H1 (cell line): Measurements from ENCODE around the gene SLX4IP. TPM values are rescaled to one million over a fixed set of nuclear protein-coding genes. Genes with fewer than 3 reads are reported as not detected.

ENCODE experiments used
- CBX5 ChIP-seq: fragments of 300-800, 300-1000 bp; sonication (generic); IDR thresholded peaks from 2 replicates; pipeline ENCODE4 v1.7.1; 2016; ENCODE audit warnings: antibody characterized with exemption, low read length, low read depth
- CBX8 ChIP-seq: fragments of 300-800, 300-1000 bp; sonication (generic); IDR thresholded peaks from 2 replicates; pipeline ENCODE4 v1.7.1; 2016; ENCODE audit warnings: low read depth, low read length, borderline replicate concordance
- CHD7 ChIP-seq: fragments of 300-600 bp; sonication (generic); IDR thresholded peaks from 2 replicates; pipeline ENCODE4 v1.7.1; 2012; ENCODE audit warnings: low read length, moderate library complexity, mild to moderate bottlenecking, inconsistent platforms; ENCODE audit not compliant: insufficient replicate concordance
- PHF8 ChIP-seq: fragments of 200-600 bp; sonication (generic); conservative IDR thresholded peaks from 2 replicates; pipeline ENCODE4 v1.7.1; 2012; ENCODE audit warnings: low read depth, mild to moderate bottlenecking, inconsistent platforms, low read length, moderate library complexity
- POU5F1 ChIP-seq: IDR thresholded peaks from 2 replicates; pipeline ENCODE4 v1.6.1; 2011; ENCODE audit warnings: low read depth, mild to moderate bottlenecking, low read length, moderate library complexity
- TEAD4 ChIP-seq: IDR thresholded peaks from 2 replicates; pipeline ENCODE4 v1.6.1; 2012; ENCODE audit warnings: low read depth, low read length, inconsistent platforms, mixed read lengths
- polyA plus RNA-seq, 7 experiments: library from polyadenylated mRNA; depleted of rRNA in 3 of 7; stranded (reverse) in 5 of 7; unstranded in 2 of 7; fragments of >200 nt in 5 of 7; fragments of 200-250 nt in 2 of 7; gene quantifications; 1 replicate in 5 of 7; 2 replicates in 1 of 7; 4 replicates in 1 of 7; pipeline versions ENCODE4 v1.2.1 to v1.2.3, GENCODE V29; 2011 to 2013; ENCODE audit warnings: missing spikeins in 2 of 7, mixed read lengths in 2 of 7
- total RNA-seq: library from RNA; stranded (reverse); fragmentation: NEBNext Ultra II Directional; extraction: Animal tissue kit (Norgen Biotek cat#: 25700); gene quantifications from 2 replicates; pipeline ENCODE4 v1.2.1, GENCODE V29; 2021

Gene SLX4IP
- total and polyA plus RNA-seq, 2 of the 8 experiments (the other 6 are each of a cell fraction or from before 2014, with no cell fraction given): 2.4 to 8.7 TPM

- no peak for TF ChIP-seq CHD7
- no peak for TF ChIP-seq PHF8
- TF ChIP-seq TEAD4: no peak
- TF ChIP-seq CBX8: no peak
- no peak for TF ChIP-seq CBX5
- no peak for TF ChIP-seq POU5F1
These were observed 225.6 kb downstream of the SLX4IP start (continued) for GRCh38 chr20:10660661-10661060.
